SK-N-SH (cell line): ENCODE measurements around the gene FOXP1.

ENCODE experiments used
- CTCF ChIP-seq: fragments of 200-600 bp; sonication (generic); IDR thresholded peaks from 2 replicates; pipeline ENCODE4 v1.6.1; 2017; ENCODE audit warnings: antibody characterized with exemption, mild to moderate bottlenecking, moderate library complexity
- EZH2phosphoT487 ChIP-seq: fragments of 200-600 bp; sonication (generic); IDR thresholded peaks from 2 replicates; pipeline ENCODE4 v1.6.1; 2017; ENCODE audit warnings: low read depth, mixed run types, mild to moderate bottlenecking, antibody characterized with exemption, moderate library complexity, borderline replicate concordance
- FOXM1 ChIP-seq: IDR thresholded peaks from 2 replicates; pipeline ENCODE4 v1.4.0; 2012; ENCODE audit warnings: low read depth, mild to moderate bottlenecking
- MXI1 ChIP-seq: IDR thresholded peaks from 2 replicates; pipeline ENCODE4 v1.6.1; 2012; ENCODE audit warnings: mild to moderate bottlenecking, low read depth, low read length, improper control_type of control experiment
- NFIC ChIP-seq: IDR thresholded peaks from 2 replicates; pipeline ENCODE4 v1.4.0; 2012; ENCODE audit warnings: borderline replicate concordance
- SIN3A ChIP-seq: IDR thresholded peaks from 2 replicates; pipeline ENCODE4 v1.6.1; 2012; ENCODE audit warnings: low read depth, mild to moderate bottlenecking, low read length, moderate library complexity, borderline replicate concordance
- USF2 ChIP-seq: fragments of 150-350 bp; IDR thresholded peaks from 2 replicates; pipeline ENCODE4 v1.6.1; 2017; ENCODE audit warnings: antibody characterized with exemption, low read length, low read depth, borderline replicate concordance

- TF ChIP-seq EZH2phosphoT487 (no peak), CTCF (no peak), SIN3A (no peak), MXI1 (no peak), NFIC (no peak), FOXM1 (no peak), USF2 (no peak)
Observed at GRCh38 chr3:71035886-71036285, 547.6 kb downstream of the FOXP1 start.
